Gastroesophageal sphincter (tissue), 3 donors: ENCODE measurements around the gene VPS13A.

ENCODE experiments used
- CTCF ChIP-seq, 4 experiments: fragments of 200-600 bp in 2 of 4; fragments of 450-650 bp in 2 of 4; sonication (generic) in 1 of 4; IDR thresholded peaks; one replicate each; pipeline ENCODE4 v1.5.1; 2017 to 2019; ENCODE audit warnings: antibody characterized with exemption in 4 of 4, mild to moderate bottlenecking in 2 of 4, moderate library complexity in 2 of 4
- EP300 ChIP-seq: sonication (generic); formaldehyde crosslinking; IDR thresholded peaks from one replicate; pipeline ENCODE4 v1.6.1; 2017; ENCODE audit warnings: antibody characterized with exemption, mild to moderate bottlenecking
- POLR2A ChIP-seq, 2 donors: fragments of 450-650 bp; IDR thresholded peaks; one replicate each; pipeline ENCODE4 v1.6.1; 2017; ENCODE audit warnings: antibody characterized with exemption in 2 of 2, mild to moderate bottlenecking in 2 of 2, moderate library complexity in 1 of 2
- POLR2AphosphoS5 ChIP-seq: sonication (generic); formaldehyde crosslinking; IDR thresholded peaks from one replicate; pipeline ENCODE4 v1.6.1; 2017; ENCODE audit warnings: antibody characterized with exemption

- TF ChIP-seq CTCF (IDR thresholded peaks at IDR 0.05) (no peak), EP300 (no peak), POLR2A (IDR thresholded peaks at IDR 0.05) (no peak), POLR2AphosphoS5 (no peak)
These were observed 284.7 kb downstream of the VPS13A start for GRCh38 chr9:77462066-77462465.
